Measurements from ENCODE around the gene CPNE4. TPM values are rescaled to one million over a fixed set of nuclear protein-coding genes. Genes with fewer than 3 reads are reported as not detected.

The CPNE4 gene
- total RNA-seq, 1 donor from 2014 or later = not detected

Small RNAs within 50 kb of the gene (microRNA-seq; reads per million reads assigned to microRNA genes)
- gene MIR5704 (ENCODE audit: borderline number of aligned reads) = not detected
